ENCODE measurements around the gene STOX2. TPM values are rescaled to one million over a fixed set of nuclear protein-coding genes. Genes with fewer than 3 reads are reported as not detected.

The STOX2 gene
- total RNA-seq, 4 donors from 2014 or later: 8.6 to 19.6 (median 12.7) TPM

- TF ChIP-seq EP300 (IDR thresholded peaks at IDR 0.05) (no peak), POLR2A (IDR thresholded peaks at IDR 0.05) (no peak), POLR2AphosphoS5 (IDR thresholded peaks at IDR 0.05) (no peak), CTCF (IDR thresholded peaks at IDR 0.05) (no peak)
- Histone ChIP-seq H3K27me3 (no peaks in the 10 kb centered on the region), H3K4me1 (peaks cover 14% of the 10 kb centered on the region), H3K36me3 (no peaks in the 10 kb centered on the region), H3K27ac (no peak overlapping the region), H3K4me3 (no peak overlapping the region), H3K9me3 (no peaks in the 10 kb centered on the region)
- 87% methylated on average over 9 of the region's 9 CpGs for WGBS
- DNase-seq (ENCODE audit: low spot score in 2 of 2): no peak
Observed at GRCh38 chr4:184022679-184023383, 117.7 kb downstream of the STOX2 start.

GRCh38 chr4:184024637-184025036 is 119.5 kb downstream of the STOX2 start:
- Histone ChIP-seq H3K4me3 (no peak overlapping the region), H3K36me3 (no peaks in the 10 kb centered on the region), H3K27me3 (no peaks in the 10 kb centered on the region), H3K27ac (no peak overlapping the region), H3K4me1 (peaks cover 6% of the 10 kb centered on the region), H3K9me3 (no peaks in the 10 kb centered on the region)
- no peak for DNase-seq (ENCODE audit: low spot score in 2 of 2)
- 81% methylated on average over 4 of the region's 4 CpGs for whole genome bisulfite sequencing
- no peak for TF ChIP-seq CTCF (IDR thresholded peaks at IDR 0.05)
- no peak for TF ChIP-seq POLR2A (IDR thresholded peaks at IDR 0.05)
- no peak for TF ChIP-seq POLR2AphosphoS5 (IDR thresholded peaks at IDR 0.05)
- no peak for TF ChIP-seq EP300 (IDR thresholded peaks at IDR 0.05)

- H3K27me3 ChIP-seq: no peaks in the 10 kb centered on the region
- peak overlapping the region; percentile 23 for H3K4me3 ChIP-seq
- no peak for TF ChIP-seq CTCF (IDR thresholded peaks at IDR 0.05)
- no peak for TF ChIP-seq POLR2A (IDR thresholded peaks at IDR 0.05)
- no peak for TF ChIP-seq EP300 (IDR thresholded peaks at IDR 0.05)
- no peak for TF ChIP-seq POLR2AphosphoS5 (IDR thresholded peaks at IDR 0.05)
- no peaks in the 10 kb centered on the region for H3K36me3 ChIP-seq
- WGBS: 64% methylated on average over 18 of the region's 18 CpGs
- no peak overlapping the region for H3K27ac ChIP-seq
- no peaks in the 10 kb centered on the region for H3K9me3 ChIP-seq
- no peak for DNase-seq (ENCODE audit: low spot score in 2 of 2)
- no peaks in the 10 kb centered on the region for H3K4me1 ChIP-seq
Observed at GRCh38 chr4:184028561-184029374, 123.7 kb downstream of the STOX2 start.

GRCh38 chr4:184030036-184030435 is 124.9 kb downstream of the STOX2 start:
- 90% methylated on average over 11 of the region's 11 CpGs for WGBS
- H3K36me3 ChIP-seq: no peaks in the 10 kb centered on the region
- DNase-seq (ENCODE audit: low spot score in 2 of 2): no peak
- H3K27ac ChIP-seq: no peak overlapping the region
- H3K4me3 ChIP-seq: no peak overlapping the region
- TF ChIP-seq CTCF (IDR thresholded peaks at IDR 0.05) (no peak), POLR2AphosphoS5 (IDR thresholded peaks at IDR 0.05) (no peak), POLR2A (IDR thresholded peaks at IDR 0.05) (no peak), EP300 (IDR thresholded peaks at IDR 0.05) (no peak)
- no peaks in the 10 kb centered on the region for H3K27me3 ChIP-seq
- no peaks in the 10 kb centered on the region for H3K4me1 ChIP-seq
- no peaks in the 10 kb centered on the region for H3K9me3 ChIP-seq

GRCh38 chr4:184030764-184031163 is 125.7 kb downstream of the STOX2 start:
- DNase-seq (ENCODE audit: low spot score in 2 of 2): no peak
- Histone ChIP-seq H3K27ac (no peak overlapping the region), H3K4me1 (no peaks in the 10 kb centered on the region), H3K4me3 (no peak overlapping the region), H3K36me3 (no peaks in the 10 kb centered on the region), H3K9me3 (no peaks in the 10 kb centered on the region), H3K27me3 (no peaks in the 10 kb centered on the region)
- WGBS: 96% methylated on average over 1 of the region's 1 CpG
- TF ChIP-seq EP300 (IDR thresholded peaks at IDR 0.05) (no peak), CTCF (IDR thresholded peaks at IDR 0.05) (no peak), POLR2AphosphoS5 (IDR thresholded peaks at IDR 0.05) (no peak), POLR2A (IDR thresholded peaks at IDR 0.05) (no peak)
